ENCODE results near the gene RFTN1.

GRCh38 chr3:16298891-16299290 lies 214.6 kb downstream of the RFTN1 start:
- TF ChIP-seq, protein P1, sequence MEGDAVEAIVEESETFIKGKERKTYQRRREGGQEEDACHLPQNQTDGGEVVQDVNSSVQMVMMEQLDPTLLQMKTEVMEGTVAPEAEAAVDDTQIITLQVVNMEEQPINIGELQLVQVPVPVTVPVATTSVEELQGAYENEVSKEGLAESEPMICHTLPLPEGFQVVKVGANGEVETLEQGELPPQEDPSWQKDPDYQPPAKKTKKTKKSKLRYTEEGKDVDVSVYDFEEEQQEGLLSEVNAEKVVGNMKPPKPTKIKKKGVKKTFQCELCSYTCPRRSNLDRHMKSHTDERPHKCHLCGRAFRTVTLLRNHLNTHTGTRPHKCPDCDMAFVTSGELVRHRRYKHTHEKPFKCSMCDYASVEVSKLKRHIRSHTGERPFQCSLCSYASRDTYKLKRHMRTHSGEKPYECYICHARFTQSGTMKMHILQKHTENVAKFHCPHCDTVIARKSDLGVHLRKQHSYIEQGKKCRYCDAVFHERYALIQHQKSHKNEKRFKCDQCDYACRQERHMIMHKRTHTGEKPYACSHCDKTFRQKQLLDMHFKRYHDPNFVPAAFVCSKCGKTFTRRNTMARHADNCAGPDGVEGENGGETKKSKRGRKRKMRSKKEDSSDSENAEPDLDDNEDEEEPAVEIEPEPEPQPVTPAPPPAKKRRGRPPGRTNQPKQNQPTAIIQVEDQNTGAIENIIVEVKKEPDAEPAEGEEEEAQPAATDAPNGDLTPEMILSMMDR (conservative IDR thresholded peaks at IDR 0.05 in 1 of 2, IDR thresholded peaks at IDR 0.05 in 1 of 2; ENCODE audit: low read depth in 1 of 2, low read length in 2 of 2) = no peak
- no peak for TF ChIP-seq EZH2 (IDR thresholded peaks at IDR 0.05; ENCODE audit: low read length, missing control alignments)
